Measurements from ENCODE around the gene STYXL2. TPM values are rescaled to one million over a fixed set of nuclear protein-coding genes. Genes with fewer than 3 reads are reported as not detected.

The STYXL2 gene
- total RNA-seq, 1 donor from 2014 or later: 0.70 TPM

DNA sequence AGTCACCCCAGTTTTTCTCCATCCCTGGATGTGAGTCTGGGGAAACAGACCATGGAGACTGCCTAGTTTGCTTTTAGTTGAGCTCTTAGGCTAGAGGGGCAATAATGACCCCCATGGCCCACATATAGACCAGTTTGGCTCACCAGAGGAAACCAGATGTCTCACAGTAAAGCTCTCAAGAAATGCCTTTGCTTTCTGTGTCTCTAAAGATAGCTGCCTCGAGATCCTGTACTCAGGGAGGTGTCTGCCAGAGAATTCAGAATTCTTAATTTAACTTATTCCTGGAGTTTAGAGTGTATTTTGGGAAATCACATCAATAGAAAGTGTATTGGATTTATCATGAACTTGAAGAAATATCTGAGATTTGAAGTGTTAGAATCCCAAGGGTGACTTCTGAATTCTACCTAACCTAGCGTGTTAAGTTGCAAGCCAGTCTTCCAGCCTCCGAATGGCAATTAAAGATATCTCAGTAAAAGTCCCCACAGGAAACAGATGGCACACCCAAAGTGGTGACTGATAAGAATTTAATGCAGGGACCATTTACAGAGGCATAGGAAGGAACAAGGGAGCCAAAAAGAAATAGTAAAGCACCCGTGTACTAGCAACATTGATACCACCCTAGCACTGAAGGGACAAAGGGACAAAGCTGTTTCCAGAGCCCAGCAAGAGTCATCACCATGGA is 37.1 kb downstream of the STYXL2 start:
- H3K4me3 Mint-ChIP-seq (ENCODE audit: unreplicated experiment): no peak overlapping the region
- no peak for TF ChIP-seq CTCF (IDR thresholded peaks at IDR 0.05)
- no peaks in the 10 kb centered on the region for H3K36me3 Mint-ChIP-seq (ENCODE audit: unreplicated experiment)
- DNase-seq (ENCODE audit: extremely low spot score, unreplicated experiment): no peak
- H3K9me3 Mint-ChIP-seq (ENCODE audit: unreplicated experiment): no peaks in the 10 kb centered on the region
- H3K4me1 Mint-ChIP-seq (ENCODE audit: unreplicated experiment): peaks cover 19% of the 10 kb centered on the region
- no peak overlapping the region for H3K27ac Mint-ChIP-seq (ENCODE audit: unreplicated experiment)
- H3K27me3 Mint-ChIP-seq (ENCODE audit: unreplicated experiment): peaks cover 30% of the 10 kb centered on the region

- Mint-ChIP-seq H3K36me3 (ENCODE audit: unreplicated experiment) (no peaks in the 10 kb centered on the region), H3K4me1 (ENCODE audit: unreplicated experiment) (peaks cover 33% of the 10 kb centered on the region), H3K4me3 (ENCODE audit: unreplicated experiment) (no peak overlapping the region), H3K27me3 (ENCODE audit: unreplicated experiment) (peaks cover 20% of the 10 kb centered on the region), H3K9me3 (ENCODE audit: unreplicated experiment) (no peaks in the 10 kb centered on the region), H3K27ac (ENCODE audit: unreplicated experiment) (no peak overlapping the region)
- TF ChIP-seq CTCF (IDR thresholded peaks at IDR 0.05): no peak
- no peak for DNase-seq (ENCODE audit: extremely low spot score, unreplicated experiment)
Measured at GRCh38 chr1:167132301-167133010, 38.6 kb downstream of the STYXL2 start.

DNA sequence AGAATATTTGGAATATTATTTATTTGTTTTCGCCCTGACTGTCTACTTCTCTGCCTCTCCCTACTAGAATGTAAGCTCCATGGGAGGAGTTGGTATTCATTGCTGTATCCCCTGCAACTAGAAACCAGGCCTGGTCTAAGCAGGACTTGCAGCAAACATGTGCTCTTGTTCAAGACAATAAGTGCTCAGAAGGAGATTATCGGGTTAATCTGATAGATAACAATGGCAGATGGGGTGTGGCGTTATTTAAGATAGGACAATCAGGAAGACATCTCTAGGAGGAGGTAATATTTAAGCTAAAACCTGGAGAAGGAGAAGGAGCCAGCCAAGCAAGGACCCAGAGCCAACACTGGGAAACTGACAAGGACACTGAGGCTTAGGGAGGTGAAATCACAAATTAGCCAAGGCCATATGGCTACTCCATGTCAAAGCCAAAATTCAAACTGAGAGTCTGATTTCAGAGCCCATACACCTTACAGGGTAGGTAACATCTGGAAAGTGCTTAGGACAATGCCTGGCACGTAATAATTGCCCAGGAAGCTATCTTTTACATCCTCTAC is 41.5 kb downstream of the STYXL2 start:
- Mint-ChIP-seq H3K36me3 (ENCODE audit: unreplicated experiment) (no peaks in the 10 kb centered on the region), H3K4me1 (ENCODE audit: unreplicated experiment) (peaks cover 33% of the 10 kb centered on the region), H3K9me3 (ENCODE audit: unreplicated experiment) (no peaks in the 10 kb centered on the region), H3K27me3 (ENCODE audit: unreplicated experiment) (peaks cover 3% of the 10 kb centered on the region), H3K27ac (ENCODE audit: unreplicated experiment) (peak overlapping the region; percentile 12), H3K4me3 (ENCODE audit: unreplicated experiment) (no peak overlapping the region)
- no peak for DNase-seq (ENCODE audit: extremely low spot score, unreplicated experiment)
- no peak for TF ChIP-seq CTCF (IDR thresholded peaks at IDR 0.05)

DNA sequence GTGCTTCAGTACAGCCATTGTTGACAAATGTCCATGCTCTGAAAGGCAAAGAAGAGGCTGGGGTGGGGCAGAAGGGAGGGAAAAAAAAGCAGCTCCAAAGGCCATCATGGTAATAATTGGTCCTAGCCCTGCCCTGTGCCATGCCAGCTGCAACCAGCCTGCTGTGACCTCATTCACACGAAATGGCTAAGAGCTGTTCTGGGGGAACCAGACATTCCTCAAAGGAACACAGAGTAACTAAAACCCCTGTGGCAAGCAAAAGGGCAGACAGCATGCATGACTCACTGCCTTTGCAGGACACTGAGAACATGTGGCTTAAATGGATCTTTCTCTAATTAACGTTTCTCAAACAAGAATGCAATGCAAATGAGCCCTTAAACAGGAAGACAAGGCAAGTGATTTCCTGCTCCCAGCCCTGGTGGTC is 42.3 kb downstream of the STYXL2 start:
- TF ChIP-seq CTCF (IDR thresholded peaks at IDR 0.05): no peak
- H3K36me3 Mint-ChIP-seq (ENCODE audit: unreplicated experiment): no peaks in the 10 kb centered on the region
- H3K27ac Mint-ChIP-seq (ENCODE audit: unreplicated experiment): peak overlapping the region; percentile 78
- H3K4me3 Mint-ChIP-seq (ENCODE audit: unreplicated experiment): no peak overlapping the region
- no peaks in the 10 kb centered on the region for H3K27me3 Mint-ChIP-seq (ENCODE audit: unreplicated experiment)
- DNase-seq (ENCODE audit: extremely low spot score, unreplicated experiment): no peak
- H3K9me3 Mint-ChIP-seq (ENCODE audit: unreplicated experiment): no peaks in the 10 kb centered on the region
- peaks cover 33% of the 10 kb centered on the region for H3K4me1 Mint-ChIP-seq (ENCODE audit: unreplicated experiment)

GRCh38 chr1:167136806-167137205 is 42.9 kb downstream of the STYXL2 start:
- Mint-ChIP-seq H3K36me3 (ENCODE audit: unreplicated experiment) (no peaks in the 10 kb centered on the region), H3K4me1 (ENCODE audit: unreplicated experiment) (peaks cover 33% of the 10 kb centered on the region), H3K27ac (ENCODE audit: unreplicated experiment) (peak overlapping the region; percentile 60), H3K9me3 (ENCODE audit: unreplicated experiment) (no peaks in the 10 kb centered on the region), H3K27me3 (ENCODE audit: unreplicated experiment) (no peaks in the 10 kb centered on the region), H3K4me3 (ENCODE audit: unreplicated experiment) (no peak overlapping the region)
- DNase-seq (ENCODE audit: extremely low spot score, unreplicated experiment): no peak
- TF ChIP-seq CTCF (IDR thresholded peaks at IDR 0.05): no peak

Measured in osteocyte (in vitro differentiated cells).